GM21576 (cell line): ENCODE results near the gene SCN4B.

Experiments
- ATAC-seq: cut with Tn5 transposase; IDR thresholded peaks from one replicate; pipeline ENCODE4 v1.9.1; 2021; ENCODE audit warnings: mild to moderate bottlenecking, moderate library complexity; ENCODE audit not compliant: unreplicated experiment

SCN4B gene

GRCh38 chr11:118154641-118155040 is 2.0 kb upstream of the SCN4B start:
- ATAC-seq: no peak

GRCh38 chr11:118153976-118154375 is 1.4 kb upstream of the SCN4B start:
- ATAC-seq: no peak

- no peak for ATAC-seq
These were observed 893 bp upstream of the SCN4B start for GRCh38 chr11:118153516-118153915.

- ATAC-seq: no peak
These were observed 537 bp downstream of the SCN4B start for GRCh38 chr11:118152020-118152551.

- ATAC-seq: no peak
These were observed 1.2 kb downstream of the SCN4B start for GRCh38 chr11:118151431-118151830.

GRCh38 chr11:118149493-118149892 is 3.1 kb downstream of the SCN4B start:
- ATAC-seq: no peak

GRCh38 chr11:118148856-118149255 is 3.8 kb downstream of the SCN4B start:
- no peak for ATAC-seq

GRCh38 chr11:118148240-118148639 is 4.4 kb downstream of the SCN4B start:
- ATAC-seq: no peak

- ATAC-seq: no peak
These were observed 5.1 kb downstream of the SCN4B start for GRCh38 chr11:118147502-118147901.

GRCh38 chr11:118146554-118146953 is 6.1 kb downstream of the SCN4B start:
- no peak for ATAC-seq

- peak; percentile 72 for ATAC-seq
These were observed 7.1 kb downstream of the SCN4B start for GRCh38 chr11:118145285-118146227.

- no peak for ATAC-seq
These were observed 8.0 kb downstream of the SCN4B start for GRCh38 chr11:118144301-118145268.

GRCh38 chr11:118143661-118144185 is 8.9 kb downstream of the SCN4B start:
- no peak for ATAC-seq

GRCh38 chr11:118142809-118143208 is 9.8 kb downstream of the SCN4B start:
- ATAC-seq: no peak

- no peak for ATAC-seq
These were observed 10.5 kb downstream of the SCN4B start for GRCh38 chr11:118142081-118142480.

GRCh38 chr11:118139578-118139977 is 13.0 kb downstream of the SCN4B start:
- no peak for ATAC-seq

- ATAC-seq: no peak
These were observed 13.7 kb downstream of the SCN4B start for GRCh38 chr11:118138839-118139420.

- no peak for ATAC-seq
These were observed 15.8 kb downstream of the SCN4B start for GRCh38 chr11:118136801-118137200.

GRCh38 chr11:118136341-118136740 is 16.3 kb downstream of the SCN4B start:
- ATAC-seq: no peak

GRCh38 chr11:118135796-118136165 is 16.8 kb downstream of the SCN4B start:
- no peak for ATAC-seq
